Measurements from ENCODE around the gene PTPRN2.

The PTPRN2 gene

GRCh38 chr7:157635669-157636068 lies 952.0 kb downstream of the PTPRN2 start:
- DNase-seq (ENCODE audit: low read depth), result no peak

GRCh38 chr7:157635148-157635500 lies 952.5 kb downstream of the PTPRN2 start:
- DNase-seq (ENCODE audit: low read depth), result no peak

- no peak for DNase-seq (ENCODE audit: low read depth)
These were observed 953.0 kb downstream of the PTPRN2 start for GRCh38 chr7:157634401-157635147.

GRCh38 chr7:157633465-157634185 lies 954.0 kb downstream of the PTPRN2 start:
- DNase-seq (ENCODE audit: low read depth), result no peak

- no peak for DNase-seq (ENCODE audit: low read depth)
These were observed 957.2 kb downstream of the PTPRN2 start for GRCh38 chr7:157630301-157630853.

GRCh38 chr7:157628456-157628855 lies 959.2 kb downstream of the PTPRN2 start:
- no peak for DNase-seq (ENCODE audit: low read depth)

- DNase-seq (ENCODE audit: low read depth), result no peak
These were observed 960.0 kb downstream of the PTPRN2 start for GRCh38 chr7:157627646-157628045.

- DNase-seq (ENCODE audit: low read depth), result no peak
These were observed 960.6 kb downstream of the PTPRN2 start for GRCh38 chr7:157627033-157627432.

GRCh38 chr7:157625973-157626742 lies 961.5 kb downstream of the PTPRN2 start:
- DNase-seq (ENCODE audit: low read depth), result no peak

- DNase-seq (ENCODE audit: low read depth), result no peak
These were observed 964.1 kb downstream of the PTPRN2 start for GRCh38 chr7:157623556-157623955.

GRCh38 chr7:157622408-157623205 lies 965.0 kb downstream of the PTPRN2 start:
- no peak for DNase-seq (ENCODE audit: low read depth)

- DNase-seq (ENCODE audit: low read depth), result no peak
These were observed 965.6 kb downstream of the PTPRN2 start for GRCh38 chr7:157622000-157622399.

GRCh38 chr7:157621131-157621681 lies 966.4 kb downstream of the PTPRN2 start:
- DNase-seq (ENCODE audit: low read depth), result no peak

- DNase-seq (ENCODE audit: low read depth), result no peak
These were observed 967.0 kb downstream of the PTPRN2 start for GRCh38 chr7:157620616-157621015.

GRCh38 chr7:157619753-157620525 lies 967.7 kb downstream of the PTPRN2 start:
- no peak for DNase-seq (ENCODE audit: low read depth)

- DNase-seq (ENCODE audit: low read depth), result no peak
These were observed 968.6 kb downstream of the PTPRN2 start for GRCh38 chr7:157618823-157619606.

- no peak for DNase-seq (ENCODE audit: low read depth)
These were observed 969.4 kb downstream of the PTPRN2 start for GRCh38 chr7:157618091-157618726.

GRCh38 chr7:157617401-157617800 lies 970.2 kb downstream of the PTPRN2 start:
- no peak for DNase-seq (ENCODE audit: low read depth)

GRCh38 chr7:157616931-157617330 lies 970.7 kb downstream of the PTPRN2 start:
- DNase-seq (ENCODE audit: low read depth), result no peak

Data from CMK (cell line).